GM23248 (cell line): ENCODE measurements around the gene NOL6. TPM values are rescaled to one million over a fixed set of nuclear protein-coding genes. Genes with fewer than 3 reads are reported as not detected.

Experiments
- DNase-seq: peaks from one replicate; pipeline ENCODE4 v3.0.0-alpha.2; 2015
- H2AFZ ChIP-seq: fragments of 200-600 bp; sonication (generic); 2 replicates; pipeline ENCODE4 v1.6.1; 2016; ENCODE audit warnings: antibody characterized with exemption
- H3F3A ChIP-seq: fragments of 200-600 bp; sonication (generic); 2 replicates; pipeline ENCODE4 v1.6.1; 2016; ENCODE audit warnings: mild to moderate bottlenecking, antibody characterized with exemption, mixed run types; ENCODE audit not compliant: insufficient read depth
- H3K27ac ChIP-seq: fragments of 200-600 bp; sonication (generic); 2 replicates; pipeline ENCODE4 v1.5.1; 2016; ENCODE audit warnings: mild to moderate bottlenecking
- H3K27me3 ChIP-seq: fragments of 200-600 bp; sonication (generic); replicated peaks from 2 replicates; pipeline ENCODE4 v1.6.1; 2016; ENCODE audit warnings: mild to moderate bottlenecking; ENCODE audit not compliant: insufficient read depth
- H3K36me3 ChIP-seq: fragments of 200-600 bp; sonication (generic); 2 replicates; pipeline ENCODE4 v1.6.1; 2016; ENCODE audit warnings: low read depth, mild to moderate bottlenecking
- H3K4me1 ChIP-seq: fragments of 200-600 bp; sonication (generic); 2 replicates; pipeline ENCODE4 v1.6.1; 2016; ENCODE audit warnings: mild to moderate bottlenecking; ENCODE audit not compliant: insufficient read depth
- H3K4me2 ChIP-seq: fragments of 200-600 bp; sonication (generic); one replicate; pipeline ENCODE4 v1.6.1; 2016; ENCODE audit warnings: mild to moderate bottlenecking; ENCODE audit not compliant: unreplicated experiment
- H3K4me3 ChIP-seq: fragments of 200-600 bp; sonication (generic); 2 replicates; pipeline ENCODE4 v1.5.1; 2016; ENCODE audit warnings: mild to moderate bottlenecking
- H3K79me2 ChIP-seq: fragments of 200-600 bp; sonication (generic); 2 replicates; pipeline ENCODE4 v1.6.1; 2016; ENCODE audit warnings: mild to moderate bottlenecking; ENCODE audit not compliant: insufficient read depth
- H3K9ac ChIP-seq: fragments of 200-600 bp; sonication (generic); 2 replicates; pipeline ENCODE4 v1.6.1; 2016; ENCODE audit warnings: mild to moderate bottlenecking
- H3K9me2 ChIP-seq: fragments of 200-600 bp; sonication (generic); 2 replicates; pipeline ENCODE4 v1.6.1; 2016; ENCODE audit warnings: mixed run types, mild to moderate bottlenecking, moderate library complexity; ENCODE audit not compliant: insufficient read depth
- H3K9me3 ChIP-seq: fragments of 200-600 bp; sonication (generic); one replicate; pipeline ENCODE4 v1.6.1; 2017; ENCODE audit warnings: low read depth
- H4K20me1 ChIP-seq: fragments of 200-600 bp; sonication (generic); 2 replicates; pipeline ENCODE4 v1.6.0; 2016; ENCODE audit not compliant: insufficient read depth
- EZH2 ChIP-seq: fragments of 200-600 bp; sonication (generic); IDR thresholded peaks from 2 replicates; pipeline ENCODE4 v1.6.1; 2018; ENCODE audit warnings: antibody characterized with exemption, mild to moderate bottlenecking; ENCODE audit not compliant: insufficient read depth, poor library complexity, severe bottlenecking
- EZH2phosphoT487 ChIP-seq: fragments of 200-600 bp; sonication (generic); IDR thresholded peaks from 2 replicates; pipeline ENCODE4 v1.6.1; 2018; ENCODE audit warnings: antibody characterized with exemption, moderate library complexity, mild to moderate bottlenecking, low read depth; ENCODE audit not compliant: insufficient read depth
- WGBS, 2 experiments: methylation state at CpG; one replicate each; pipeline ENCODE4 v1.1.6; 2015 to 2017; ENCODE audit warnings: low lambda C conversion rate in 2 of 2, low coverage in 1 of 2; ENCODE audit errors: missing lambda C conversion rate in 2 of 2; 5-methylcytosine and 5-hydroxymethylcytosine counted together
- in situ Hi-C: fragments of 300-500 bp; cut with MboI; formaldehyde crosslinking; loops from 2 replicates; pipeline ENCODE4 v1.15.0; 2020
- microRNA-seq: library from miRNA; unstranded; fragments of <30 nt; microRNA quantifications from one replicate; pipeline ENCODE4, GENCODE V29; 2016; ENCODE audit warnings: borderline number of aligned reads
- polyA plus RNA-seq: library from polyadenylated mRNA; unstranded; fragments of >200 nt; fragmentation: Nextera tagmentation; extraction: Ambion mirVana; gene quantifications from 2 replicates; pipeline ENCODE4 v1.2.1, GENCODE V29; 2016
- small RNA-seq: library from RNA; depleted of rRNA; stranded (forward); fragments of <200 nt; gene quantifications from one replicate; pipeline ENCODE3, GENCODE V24; 2014; ENCODE audit warnings: low read depth, low replicate concordance
- total RNA-seq: library from RNA; depleted of rRNA; stranded (reverse); fragments of >200 nt; shearing (Covaris generic); gene quantifications from 2 replicates; pipeline ENCODE4 v1.2.3, GENCODE V29; 2014; rRNA removed

Gene NOL6
- total and polyA plus RNA-seq, 2 experiments from 2014 or later: 18.0 to 31.2 TPM

- no peaks in the 10 kb centered on the region for H4K20me1 ChIP-seq
- no peak overlapping the region for H3K4me3 ChIP-seq
- in situ Hi-C loops: no loop called here
- no peak overlapping the region for H3K9ac ChIP-seq
- H3F3A ChIP-seq: no peaks in the 10 kb centered on the region
- no peak for DNase-seq
- H3K9me2 ChIP-seq: no peaks in the 10 kb centered on the region
- no peaks in the 10 kb centered on the region for H3K9me3 ChIP-seq
- H3K27ac ChIP-seq: no peak overlapping the region
- TF ChIP-seq EZH2phosphoT487: no peak
- TF ChIP-seq EZH2: no peak
- H3K4me1 ChIP-seq: no peaks in the 10 kb centered on the region
- no peaks in the 10 kb centered on the region for H3K79me2 ChIP-seq
- no peaks in the 10 kb centered on the region for H3K36me3 ChIP-seq
- WGBS, 2 experiments: 71 to 74% methylated on average over 3 of the region's 3 CpGs
- no peak overlapping the region for H2AFZ ChIP-seq
- no peaks in the 10 kb centered on the region for H3K27me3 ChIP-seq
- H3K4me2 ChIP-seq: no peak overlapping the region
Measured at GRCh38 chr9:33414268-33414667, 59.5 kb downstream of the NOL6 start.

Small RNA genes within 50 kb of the gene (microRNA-seq; reads per million reads assigned to microRNA genes)
- not detected for gene MIR6851

Small RNA genes within 50 kb of the gene (small RNA-seq; reads per million reads assigned to genes)
- gene AL356218.2: not detected
- gene MIR6851: not detected

Other genes with a start within 250 kb of the NOL6 start
- gene SPINK4, start 233.8 kb downstream of the NOL6 start, total RNA-seq: not detected in 2 replicates
- gene SPINK4, start 233.8 kb downstream of the NOL6 start, polyA plus RNA-seq: not detected in 2 replicates
- 25.0 and 38.2 TPM in 2 replicates for gene BAG1, start 209.2 kb downstream of the NOL6 start, total RNA-seq
- 48.7 and 49.7 TPM in 2 replicates for gene BAG1, start 209.2 kb downstream of the NOL6 start, polyA plus RNA-seq
- gene CHMP5, start 208.9 kb downstream of the NOL6 start, total RNA-seq: 65.3 and 90.6 TPM in 2 replicates
- gene CHMP5, start 208.9 kb downstream of the NOL6 start, polyA plus RNA-seq: 130 and 134 TPM in 2 replicates
- 20.4 and 23.8 TPM in 2 replicates for gene NFX1, start 183.4 kb downstream of the NOL6 start, total RNA-seq
- 27.8 and 28.1 TPM in 2 replicates for gene NFX1, start 183.4 kb downstream of the NOL6 start, polyA plus RNA-seq
- gene AQP7, start 71.4 kb downstream of the NOL6 start, total RNA-seq: not detected in 2 replicates
- gene AQP7, start 71.4 kb downstream of the NOL6 start, polyA plus RNA-seq: not detected in 2 replicates
- not detected in 2 replicates for gene AQP3, start 26.3 kb downstream of the NOL6 start, total RNA-seq
- gene AQP3, start 26.3 kb downstream of the NOL6 start, polyA plus RNA-seq: 0.19 and 0.29 TPM in 2 replicates
- gene ANKRD18B, start 50.3 kb upstream of the NOL6 start, total RNA-seq: 0.11 TPM in 1 of 2 replicates, not detected in the other
- gene ANKRD18B, start 50.3 kb upstream of the NOL6 start, polyA plus RNA-seq: 0.49 and 0.74 TPM in 2 replicates